ENCODE results near the gene MFF. TPM values are rescaled to one million over a fixed set of nuclear protein-coding genes. Genes with fewer than 3 reads are reported as not detected.

Gene MFF
- total RNA-seq, 1 donor from 2014 or later = 94.8 TPM

- no peaks in the 10 kb centered on the region for H3K27me3 ChIP-seq (ENCODE audit: control insufficient read depth, insufficient read depth, low read length)
- no peak for TF ChIP-seq CTCF (IDR thresholded peaks at IDR 0.05; ENCODE audit: insufficient read depth, low read length, poor library complexity, severe bottlenecking)
- no peaks in the 10 kb centered on the region for H3K36me3 ChIP-seq (ENCODE audit: control insufficient read depth, insufficient read depth, low read length)
- no peak for DNase-seq (ENCODE audit: low read depth)
- no peak overlapping the region for H3K4me3 ChIP-seq (ENCODE audit: low read depth, low read length)
These were observed 48.3 kb downstream of the MFF start for GRCh38 chr2:227373389-227373788.

- TF ChIP-seq CTCF (IDR thresholded peaks at IDR 0.05; ENCODE audit: insufficient read depth, low read length, poor library complexity, severe bottlenecking) = no peak
- no peak for DNase-seq (ENCODE audit: low read depth)
- Histone ChIP-seq H3K27me3 (ENCODE audit: control insufficient read depth, insufficient read depth, low read length) (no peaks in the 10 kb centered on the region), H3K4me3 (ENCODE audit: low read depth, low read length) (no peak overlapping the region), H3K36me3 (ENCODE audit: control insufficient read depth, insufficient read depth, low read length) (no peaks in the 10 kb centered on the region)
These were observed 49.1 kb downstream of the MFF start for GRCh38 chr2:227374158-227374557.

GRCh38 chr2:227376656-227377396 lies 51.8 kb downstream of the MFF start:
- Histone ChIP-seq H3K4me3 (ENCODE audit: low read depth, low read length) (no peak overlapping the region), H3K36me3 (ENCODE audit: control insufficient read depth, insufficient read depth, low read length) (no peaks in the 10 kb centered on the region), H3K27me3 (ENCODE audit: control insufficient read depth, insufficient read depth, low read length) (no peaks in the 10 kb centered on the region)
- no peak for DNase-seq (ENCODE audit: low read depth)
- no peak for TF ChIP-seq CTCF (IDR thresholded peaks at IDR 0.05; ENCODE audit: insufficient read depth, low read length, poor library complexity, severe bottlenecking)

- Histone ChIP-seq H3K27me3 (ENCODE audit: control insufficient read depth, insufficient read depth, low read length) (no peaks in the 10 kb centered on the region), H3K4me3 (ENCODE audit: low read depth, low read length) (no peak overlapping the region), H3K36me3 (ENCODE audit: control insufficient read depth, insufficient read depth, low read length) (no peaks in the 10 kb centered on the region)
- no peak for DNase-seq (ENCODE audit: low read depth)
- no peak for TF ChIP-seq CTCF (IDR thresholded peaks at IDR 0.05; ENCODE audit: insufficient read depth, low read length, poor library complexity, severe bottlenecking)
These were observed 52.7 kb downstream of the MFF start for GRCh38 chr2:227377467-227378351.

- H3K4me3 ChIP-seq (ENCODE audit: low read depth, low read length) = no peak overlapping the region
- no peak for TF ChIP-seq CTCF (IDR thresholded peaks at IDR 0.05; ENCODE audit: insufficient read depth, low read length, poor library complexity, severe bottlenecking)
- no peak for DNase-seq (ENCODE audit: low read depth)
- H3K27me3 ChIP-seq (ENCODE audit: control insufficient read depth, insufficient read depth, low read length) = no peaks in the 10 kb centered on the region
- H3K36me3 ChIP-seq (ENCODE audit: control insufficient read depth, insufficient read depth, low read length) = no peaks in the 10 kb centered on the region
These were observed 53.3 kb downstream of the MFF start for GRCh38 chr2:227378371-227378782.
